Measurements from ENCODE around the gene NUFIP1.

NUFIP1 gene

DNA sequence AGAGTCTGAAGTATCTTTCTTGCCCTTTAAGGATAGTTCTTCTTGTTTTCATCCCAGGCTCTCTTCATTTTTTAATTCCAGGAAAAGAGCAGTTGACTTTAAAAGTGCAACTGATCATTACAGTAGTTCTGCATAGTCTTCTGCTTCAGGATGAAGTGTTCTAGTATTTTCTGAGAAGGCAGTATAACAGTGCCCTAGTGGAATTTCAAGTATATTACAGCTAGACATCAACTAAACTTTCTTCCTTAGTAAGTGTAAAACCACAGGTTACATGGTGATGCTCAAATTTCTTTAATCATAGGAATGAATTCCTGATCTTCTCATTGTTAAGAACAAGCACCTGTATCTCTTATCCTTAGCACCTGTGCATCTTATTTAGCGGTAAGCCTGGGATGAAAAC, 10.9 kb downstream of the NUFIP1 start:
- DNase-seq (ENCODE audit: low read depth), result no peak
- no peak overlapping the region for H3K4me3 ChIP-seq (ENCODE audit: low read depth, low read length)
- TF ChIP-seq, protein P1, sequence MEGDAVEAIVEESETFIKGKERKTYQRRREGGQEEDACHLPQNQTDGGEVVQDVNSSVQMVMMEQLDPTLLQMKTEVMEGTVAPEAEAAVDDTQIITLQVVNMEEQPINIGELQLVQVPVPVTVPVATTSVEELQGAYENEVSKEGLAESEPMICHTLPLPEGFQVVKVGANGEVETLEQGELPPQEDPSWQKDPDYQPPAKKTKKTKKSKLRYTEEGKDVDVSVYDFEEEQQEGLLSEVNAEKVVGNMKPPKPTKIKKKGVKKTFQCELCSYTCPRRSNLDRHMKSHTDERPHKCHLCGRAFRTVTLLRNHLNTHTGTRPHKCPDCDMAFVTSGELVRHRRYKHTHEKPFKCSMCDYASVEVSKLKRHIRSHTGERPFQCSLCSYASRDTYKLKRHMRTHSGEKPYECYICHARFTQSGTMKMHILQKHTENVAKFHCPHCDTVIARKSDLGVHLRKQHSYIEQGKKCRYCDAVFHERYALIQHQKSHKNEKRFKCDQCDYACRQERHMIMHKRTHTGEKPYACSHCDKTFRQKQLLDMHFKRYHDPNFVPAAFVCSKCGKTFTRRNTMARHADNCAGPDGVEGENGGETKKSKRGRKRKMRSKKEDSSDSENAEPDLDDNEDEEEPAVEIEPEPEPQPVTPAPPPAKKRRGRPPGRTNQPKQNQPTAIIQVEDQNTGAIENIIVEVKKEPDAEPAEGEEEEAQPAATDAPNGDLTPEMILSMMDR (conservative IDR thresholded peaks at IDR 0.05; ENCODE audit: low read depth, low read length), result no peak

DNA sequence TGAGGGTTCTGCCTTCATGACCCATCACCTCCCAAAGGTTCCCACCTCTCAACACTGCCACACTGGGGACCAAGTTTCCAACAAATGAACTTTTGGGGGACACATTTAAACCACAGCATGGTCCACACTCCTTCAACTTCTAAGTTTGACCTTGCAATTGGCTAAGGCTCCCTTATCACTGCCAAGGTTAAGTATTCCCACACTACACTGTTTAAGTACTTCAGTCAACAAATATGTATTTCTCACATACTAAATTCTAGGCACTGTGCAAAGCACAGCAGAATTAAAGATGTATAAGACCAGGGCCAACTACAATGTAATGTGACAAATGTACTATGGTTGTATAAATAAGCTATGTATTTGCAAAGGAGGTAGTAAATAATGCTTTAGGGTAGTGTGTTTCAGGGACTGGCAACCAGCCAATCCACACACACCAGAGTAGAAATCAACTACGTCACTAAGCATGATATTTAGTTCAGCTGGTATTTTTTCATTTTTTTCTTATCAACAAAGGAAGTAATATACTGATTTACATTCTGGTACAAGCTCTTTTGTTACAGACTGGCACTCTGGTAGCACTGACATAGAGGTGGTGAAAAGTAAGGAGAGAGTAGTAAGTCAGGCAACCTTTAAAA, 12.2 kb downstream of the NUFIP1 start:
- H3K4me3 ChIP-seq (ENCODE audit: low read depth, low read length), result no peak overlapping the region
- no peak for DNase-seq (ENCODE audit: low read depth)
- TF ChIP-seq, protein P1 (conservative IDR thresholded peaks at IDR 0.05; ENCODE audit: low read depth, low read length), result no peak

DNA sequence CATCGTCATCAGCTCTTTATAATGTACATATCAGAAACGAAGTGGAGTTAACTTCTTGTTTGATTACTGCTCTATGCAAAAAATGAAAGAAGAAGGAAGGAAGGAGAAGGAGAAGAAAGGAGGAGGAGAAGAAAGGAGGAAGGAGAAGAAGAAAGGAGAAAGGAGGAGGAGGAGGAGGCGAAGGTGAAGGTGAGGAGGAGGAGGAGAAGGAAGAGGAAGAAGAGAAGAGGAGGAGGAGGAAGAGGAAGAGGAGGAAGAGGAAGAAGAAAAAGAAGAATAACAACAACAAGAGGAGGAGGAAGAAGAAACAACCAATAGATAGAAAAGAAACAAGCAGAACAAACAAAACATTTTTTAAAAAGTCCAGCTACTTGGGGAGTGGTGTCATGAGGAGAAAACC, 13.1 kb downstream of the NUFIP1 start:
- TF ChIP-seq, protein P1 (conservative IDR thresholded peaks at IDR 0.05; ENCODE audit: low read depth, low read length), result no peak
- H3K4me3 ChIP-seq (ENCODE audit: low read depth, low read length), result no peak overlapping the region

DNA sequence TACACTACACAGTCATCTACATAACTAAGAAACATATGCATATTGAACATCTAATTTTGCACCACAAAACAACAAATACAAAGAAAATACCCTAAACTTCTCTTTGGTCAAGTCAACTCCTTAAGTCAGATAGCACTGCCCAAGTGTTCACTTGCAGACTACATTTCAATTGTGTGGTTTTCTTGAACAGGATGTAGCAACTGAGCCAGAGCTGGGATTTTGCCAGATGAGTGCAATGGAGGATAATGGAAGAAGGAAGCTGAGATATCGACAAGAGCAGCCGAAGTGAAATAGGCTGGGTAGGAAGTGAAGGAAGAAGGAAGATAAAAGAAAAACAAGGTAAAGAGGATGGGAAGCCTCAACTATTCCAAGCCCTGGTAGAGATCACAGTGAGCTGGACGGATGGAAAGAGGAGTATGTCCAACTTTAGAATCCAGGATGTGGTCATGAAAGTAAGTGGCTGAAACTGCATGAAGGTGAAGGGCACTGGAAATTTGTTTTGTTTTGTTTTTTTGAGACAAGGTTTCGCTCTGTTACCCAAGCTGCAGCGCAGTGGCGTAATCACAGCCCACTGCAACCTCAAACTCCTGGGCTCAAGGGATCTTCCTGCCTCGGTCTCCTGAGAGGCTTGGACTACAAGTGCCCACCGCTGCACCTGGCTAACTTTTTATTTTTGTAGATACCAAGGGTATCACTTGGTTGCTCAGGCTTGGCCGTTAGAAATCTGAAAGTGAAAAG, 15.0 kb downstream of the NUFIP1 start:
- no peak overlapping the region for H3K4me3 ChIP-seq (ENCODE audit: low read depth, low read length)
- peak; percentile 84 for DNase-seq (ENCODE audit: low read depth)
- TF ChIP-seq, protein P1 (conservative IDR thresholded peaks at IDR 0.05; ENCODE audit: low read depth, low read length), result no peak

More for the DNA sequence above, 13.1 kb downstream of the NUFIP1 start:
- no peak for DNase-seq (ENCODE audit: low read depth)

DNA sequence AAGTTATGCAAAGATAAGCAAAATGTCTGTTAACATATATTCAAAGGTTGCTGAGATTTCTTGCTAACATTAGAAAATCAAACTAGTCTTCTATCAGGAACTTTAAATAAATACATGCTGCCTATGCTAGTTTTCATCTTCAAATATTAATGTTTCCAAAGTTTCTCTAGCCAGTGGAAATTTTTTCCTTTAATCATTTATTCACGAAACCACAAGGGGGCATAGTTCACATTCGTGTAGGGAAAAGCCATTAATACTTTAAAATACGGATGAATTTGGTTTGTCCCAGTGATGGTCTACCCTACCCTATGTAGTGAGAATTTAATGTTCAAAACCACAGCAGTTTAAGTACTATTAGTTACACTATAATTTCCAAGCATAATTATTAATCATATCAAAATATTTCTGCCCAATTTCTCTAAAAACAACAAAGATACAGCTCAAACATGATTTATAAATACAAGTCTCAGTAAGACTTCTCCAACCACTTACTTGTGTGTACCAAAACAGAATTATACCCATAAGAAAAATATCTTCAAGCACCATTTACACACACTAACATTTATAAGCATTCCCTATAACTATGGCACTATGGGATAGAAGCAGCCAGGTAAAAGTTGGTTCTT, 16.2 kb downstream of the NUFIP1 start:
- TF ChIP-seq, protein P1 (conservative IDR thresholded peaks at IDR 0.05; ENCODE audit: low read depth, low read length), result peak; percentile 39
- peak; percentile 55 for DNase-seq (ENCODE audit: low read depth)
- no peak overlapping the region for H3K4me3 ChIP-seq (ENCODE audit: low read depth, low read length)

DNA sequence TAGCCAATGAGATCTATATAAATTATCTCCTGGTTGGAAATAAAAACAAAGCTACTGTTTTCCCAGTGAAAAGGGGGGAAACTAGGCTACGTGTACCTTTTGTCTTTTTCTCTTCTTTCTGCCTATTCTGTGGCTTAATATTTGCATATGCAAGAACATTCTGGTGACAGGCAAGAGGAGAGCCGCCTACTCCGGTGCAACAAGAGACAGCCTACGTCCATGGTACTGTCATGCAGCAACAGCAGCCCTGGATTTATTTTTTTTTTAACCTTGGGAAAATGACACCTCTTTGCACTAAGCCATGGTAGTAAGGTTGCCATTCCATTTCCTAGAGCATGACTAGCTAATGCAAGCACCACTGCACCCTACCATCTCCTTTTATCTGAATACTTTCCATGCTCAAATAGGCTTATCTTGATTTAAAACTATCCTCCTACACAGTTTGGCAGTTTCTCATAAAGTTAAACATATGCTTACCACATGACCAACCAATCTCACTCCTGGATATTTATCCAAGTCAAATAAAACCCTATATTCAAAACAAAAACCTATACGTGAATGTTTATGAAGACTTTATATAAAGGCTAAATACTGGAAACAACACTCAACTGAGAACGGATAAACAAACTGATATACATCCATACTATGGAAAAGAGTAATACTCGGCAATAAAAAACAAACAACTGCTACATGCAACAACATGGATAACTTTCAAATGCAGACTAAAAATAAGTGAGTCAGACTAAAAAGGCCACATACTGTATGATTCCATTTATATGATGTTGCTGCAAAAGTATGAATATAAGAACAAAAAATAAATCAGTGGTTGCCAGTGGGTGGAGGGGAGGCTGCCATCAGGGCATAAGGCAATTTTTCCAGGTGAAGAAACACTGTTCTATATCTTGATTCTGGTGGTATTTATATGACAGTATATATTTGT, 17.3 kb downstream of the NUFIP1 start:
- no peak overlapping the region for H3K4me3 ChIP-seq (ENCODE audit: low read depth, low read length)
- peak; percentile 62 for DNase-seq (ENCODE audit: low read depth)
- TF ChIP-seq, protein P1 (conservative IDR thresholded peaks at IDR 0.05; ENCODE audit: low read depth, low read length), result no peak

All from choroid plexus epithelial cell (primary cell).